GM10847 (cell line): ENCODE measurements around the gene TMEM201.

Source experiments
- POLR2A ChIP-seq: IDR thresholded peaks from 2 replicates; pipeline ENCODE4 v1.6.1; 2011; ENCODE audit not compliant: insufficient read length; ENCODE audit errors: extremely low read depth

Gene TMEM201

GRCh38 chr1:9604836-9605235 lies 16.1 kb downstream of the TMEM201 start:
- no peak for TF ChIP-seq POLR2A

GRCh38 chr1:9605946-9606455 lies 17.3 kb downstream of the TMEM201 start:
- TF ChIP-seq POLR2A: no peak

GRCh38 chr1:9606458-9606857 lies 17.7 kb downstream of the TMEM201 start:
- no peak for TF ChIP-seq POLR2A

- TF ChIP-seq POLR2A: no peak
Measured at GRCh38 chr1:9606948-9607347, 18.2 kb downstream of the TMEM201 start.

- no peak for TF ChIP-seq POLR2A
Measured at GRCh38 chr1:9607352-9607751, 18.6 kb downstream of the TMEM201 start.

- no peak for TF ChIP-seq POLR2A
Measured at GRCh38 chr1:9609998-9610397, 21.3 kb downstream of the TMEM201 start.

GRCh38 chr1:9610548-9610947 lies 21.8 kb downstream of the TMEM201 start:
- no peak for TF ChIP-seq POLR2A

GRCh38 chr1:9611716-9612115 lies 23.0 kb downstream of the TMEM201 start:
- TF ChIP-seq POLR2A: no peak

- TF ChIP-seq POLR2A: no peak
Measured at GRCh38 chr1:9612162-9612845, 23.6 kb downstream of the TMEM201 start.

- no peak for TF ChIP-seq POLR2A
Measured at GRCh38 chr1:9612871-9613624, 24.3 kb downstream of the TMEM201 start.

- no peak for TF ChIP-seq POLR2A
Measured at GRCh38 chr1:9613625-9614299, 25.1 kb downstream of the TMEM201 start.

- no peak for TF ChIP-seq POLR2A
Measured at GRCh38 chr1:9615316-9616063, 26.8 kb downstream of the TMEM201 start.

GRCh38 chr1:9618909-9619679 lies 30.4 kb downstream of the TMEM201 start:
- TF ChIP-seq POLR2A: no peak

- no peak for TF ChIP-seq POLR2A
Measured at GRCh38 chr1:9621032-9621431, 32.3 kb downstream of the TMEM201 start.

GRCh38 chr1:9624081-9624480 lies 35.4 kb downstream of the TMEM201 start:
- TF ChIP-seq POLR2A: no peak

GRCh38 chr1:9626201-9626608 lies 37.5 kb downstream of the TMEM201 start:
- no peak for TF ChIP-seq POLR2A
